Panc1 (cell line): ENCODE data around the gene CNTN3. TPM values are rescaled to one million over a fixed set of nuclear protein-coding genes. Genes with fewer than 3 reads are reported as not detected.

Source experiments
- ATAC-seq: fragments of 200-7000 bp; cut with Tn5 transposase; 2 replicates; pipeline ENCODE4 v1.9.1; 2020; ENCODE audit warnings: mild to moderate bottlenecking, moderate library complexity
- BruUV-seq: library from RNA; stranded (reverse); fragments of 400-500 nt; replicated peaks from 2 replicates; lab custom pipeline; 2021; lab: Mats Ljungman, UMichigan
- CTCF ChIA-PET: fragments of 300-600 bp; sonication (Branson Sonifier 250); formaldehyde crosslinking; loops from one replicate; lab custom pipeline; 2022; ENCODE audit warnings: antibody characterized with exemption; lab: Charles Lee
- POLR2A ChIA-PET: fragments of 300-600 bp; sonication (Branson Sonifier 250); formaldehyde crosslinking; loops from one replicate; lab custom pipeline; 2022; ENCODE audit warnings: antibody characterized with exemption; lab: Charles Lee
- DNase-seq: peaks from one replicate; pipeline ENCODE4 v3.0.0-alpha.2; 2010; ENCODE audit warnings: low read depth, low spot score
- H3K27ac ChIP-seq: 2 replicates; pipeline ENCODE4 v1.5.1; 2011; ENCODE audit warnings: mild to moderate bottlenecking, low read length, inconsistent platforms
- H3K27me3 ChIP-seq: fragments of 200-500 bp; sonication (Bioruptor generic); 2 replicates; pipeline ENCODE4 v1.6.0; 2014; ENCODE audit warnings: low read length, inconsistent platforms; ENCODE audit not compliant: control insufficient read depth, insufficient read depth
- H3K36me3 ChIP-seq: fragments of 200-500 bp; sonication (Bioruptor generic); 2 replicates; pipeline ENCODE4 v1.5.1; 2014; ENCODE audit warnings: inconsistent platforms, mild to moderate bottlenecking, low read length, moderate library complexity; ENCODE audit not compliant: control insufficient read depth, insufficient read depth
- H3K4me1 ChIP-seq: 2 replicates; pipeline ENCODE4 v1.5.1; 2011; ENCODE audit warnings: inconsistent platforms, mild to moderate bottlenecking, low read length, moderate library complexity; ENCODE audit not compliant: control insufficient read depth, insufficient read depth
- H3K4me3 ChIP-seq, 2 experiments: 2 replicates each; pipeline ENCODE4 v1.5.1; 2011 to 2012; ENCODE audit warnings: low read depth in 2 of 2, low read length in 2 of 2, mild to moderate bottlenecking in 2 of 2, inconsistent platforms in 1 of 2, moderate library complexity in 1 of 2
- H3K9me3 ChIP-seq: fragments of 200-500 bp; sonication (Bioruptor generic); 2 replicates; pipeline ENCODE4 v1.5.1; 2014; ENCODE audit warnings: low read depth, mild to moderate bottlenecking, inconsistent platforms, low read length, moderate library complexity; ENCODE audit not compliant: control insufficient read depth, insufficient read depth
- POLR2AphosphoS5 ChIP-seq: IDR thresholded peaks from 2 replicates; pipeline ENCODE4 v1.6.1; 2012; ENCODE audit warnings: mild to moderate bottlenecking, low read depth, low read length, moderate library complexity
- REST ChIP-seq, 2 experiments: IDR thresholded peaks; 2 replicates each; pipeline ENCODE4 v1.6.1; 2011 to 2012; ENCODE audit warnings: low read depth in 2 of 2, control low read depth in 1 of 2, low read length in 1 of 2, mild to moderate bottlenecking in 1 of 2, moderate library complexity in 1 of 2; ENCODE audit not compliant: insufficient read depth in 1 of 2
- SIN3A ChIP-seq: IDR thresholded peaks from 2 replicates; pipeline ENCODE4 v1.6.1; 2012; ENCODE audit warnings: low read depth, mild to moderate bottlenecking, low read length, moderate library complexity, borderline replicate concordance; ENCODE audit not compliant: insufficient read depth
- TCF7L2 ChIP-seq: IDR thresholded peaks from 2 replicates; pipeline ENCODE4 v1.6.1; 2011; ENCODE audit warnings: mild to moderate bottlenecking, low read depth, low read length, inconsistent platforms
- in situ Hi-C: cut with HindIII; loops from 2 replicates; pipeline ENCODE4 v1.10.0; 2016; ENCODE audit warnings: low sequenced_read_pairs, low pct_unique_long_range_greater_than_20kb
- intact Hi-C: fragments of 100-400 bp; cut with micrococcal nuclease; formaldehyde crosslinking; loops from one replicate; pipeline ENCODE4 v1.10.0; 2022; ENCODE audit not compliant: unreplicated experiment
- total RNA-seq: library from RNA; stranded (reverse); gene quantifications from one replicate; pipeline ENCODE4 v1.2.1, GENCODE V29; 2021; ENCODE audit not compliant: unreplicated experiment
- TF ChIP-seq, protein P1 (sequence below): fragments of 450-650 bp; IDR thresholded peaks from 2 replicates; pipeline ENCODE4 v1.5.1; 2017; ENCODE audit warnings: mild to moderate bottlenecking

Gene CNTN3
- total RNA-seq, 1 experiment from 2014 or later = not detected

DNA sequence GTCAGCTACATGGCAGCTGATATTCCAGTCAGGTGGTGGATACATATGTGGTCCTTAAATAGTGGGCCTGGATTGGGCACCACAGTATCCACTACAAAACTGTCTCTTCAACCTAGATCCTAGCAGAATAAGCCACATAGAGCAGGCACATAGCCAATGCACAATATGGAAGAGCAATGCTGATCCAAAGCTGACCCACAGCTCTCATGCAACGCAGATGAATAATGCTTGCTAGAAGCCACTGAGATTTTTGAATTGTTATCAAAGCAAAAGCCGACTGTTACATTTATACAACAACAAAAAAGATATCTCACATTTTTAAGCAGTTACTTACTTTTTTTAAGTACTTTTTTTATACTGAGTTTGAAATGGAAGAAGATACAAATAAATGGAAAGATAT lies 11.2 kb downstream of the CNTN3 start:
- Histone ChIP-seq H3K36me3 (no peaks in the 10 kb centered on the region), H3K27ac (no peak overlapping the region), H3K27me3 (no peaks in the 10 kb centered on the region), H3K4me1 (no peaks in the 10 kb centered on the region), H3K4me3 (no peak overlapping the region), H3K9me3 (no peaks in the 10 kb centered on the region)
- intact Hi-C loops = no loop called here
- DNase-seq = no peak
- no TSS peak for BruUV-seq
- ATAC-seq = no peak
- ChIA-PET POLR2A (no interaction called here), CTCF (no interaction called here)
- in situ Hi-C loops = no loop called here
- TF ChIP-seq REST (IDR thresholded peaks at IDR 0.05; ENCODE audit: insufficient read depth in 1 of 2, low read depth in 2 of 2, low read length in 1 of 2) = no peak
- TF ChIP-seq, protein P1, sequence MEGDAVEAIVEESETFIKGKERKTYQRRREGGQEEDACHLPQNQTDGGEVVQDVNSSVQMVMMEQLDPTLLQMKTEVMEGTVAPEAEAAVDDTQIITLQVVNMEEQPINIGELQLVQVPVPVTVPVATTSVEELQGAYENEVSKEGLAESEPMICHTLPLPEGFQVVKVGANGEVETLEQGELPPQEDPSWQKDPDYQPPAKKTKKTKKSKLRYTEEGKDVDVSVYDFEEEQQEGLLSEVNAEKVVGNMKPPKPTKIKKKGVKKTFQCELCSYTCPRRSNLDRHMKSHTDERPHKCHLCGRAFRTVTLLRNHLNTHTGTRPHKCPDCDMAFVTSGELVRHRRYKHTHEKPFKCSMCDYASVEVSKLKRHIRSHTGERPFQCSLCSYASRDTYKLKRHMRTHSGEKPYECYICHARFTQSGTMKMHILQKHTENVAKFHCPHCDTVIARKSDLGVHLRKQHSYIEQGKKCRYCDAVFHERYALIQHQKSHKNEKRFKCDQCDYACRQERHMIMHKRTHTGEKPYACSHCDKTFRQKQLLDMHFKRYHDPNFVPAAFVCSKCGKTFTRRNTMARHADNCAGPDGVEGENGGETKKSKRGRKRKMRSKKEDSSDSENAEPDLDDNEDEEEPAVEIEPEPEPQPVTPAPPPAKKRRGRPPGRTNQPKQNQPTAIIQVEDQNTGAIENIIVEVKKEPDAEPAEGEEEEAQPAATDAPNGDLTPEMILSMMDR = no peak
- no peak for TF ChIP-seq SIN3A
- no peak for TF ChIP-seq POLR2AphosphoS5
- TF ChIP-seq TCF7L2 = no peak

- ChIA-PET CTCF (no interaction called here), POLR2A (no interaction called here)
- no peaks in the 10 kb centered on the region for H3K9me3 ChIP-seq
- no peak for ATAC-seq
- intact Hi-C loops = no loop called here
- no peaks in the 10 kb centered on the region for H3K27me3 ChIP-seq
- no peak overlapping the region for H3K4me3 ChIP-seq
- no peaks in the 10 kb centered on the region for H3K36me3 ChIP-seq
- H3K27ac ChIP-seq = no peak overlapping the region
- no peaks in the 10 kb centered on the region for H3K4me1 ChIP-seq
- no TSS peak for BruUV-seq
- in situ Hi-C loops = no loop called here
- no peak for DNase-seq
- TF ChIP-seq TCF7L2 = no peak
- no peak for TF ChIP-seq SIN3A
These were observed 12.0 kb downstream of the CNTN3 start for GRCh38 chr3:74602471-74602870.

- Histone ChIP-seq H3K4me3 (no peak overlapping the region), H3K9me3 (no peaks in the 10 kb centered on the region), H3K27me3 (no peaks in the 10 kb centered on the region), H3K36me3 (no peaks in the 10 kb centered on the region), H3K27ac (no peak overlapping the region), H3K4me1 (no peaks in the 10 kb centered on the region)
- intact Hi-C loops = no loop called here
- no TSS peak for BruUV-seq
- ATAC-seq (no peak), DNase-seq (no peak)
- in situ Hi-C loops = no loop called here
- ChIA-PET CTCF (no interaction called here), POLR2A (no interaction called here)
- no peak for TF ChIP-seq POLR2AphosphoS5
- TF ChIP-seq TCF7L2 = no peak
- TF ChIP-seq, protein P1 = no peak
- no peak for TF ChIP-seq SIN3A
- no peak for TF ChIP-seq REST (IDR thresholded peaks at IDR 0.05; ENCODE audit: insufficient read depth in 1 of 2, low read depth in 2 of 2, low read length in 1 of 2)
These were observed 12.7 kb downstream of the CNTN3 start for GRCh38 chr3:74601793-74602192.
